OCI-LY3 (cell line): ENCODE measurements around the gene ARFIP1.

Experiments
- CTCF ChIP-seq: fragments of 200-600, 300-600 bp; sonication (generic); IDR thresholded peaks from 2 replicates; pipeline ENCODE4 v1.5.1; 2014; ENCODE audit warnings: antibody characterized with exemption, low read length, low read depth
- EZH2phosphoT487 ChIP-seq: fragments of 200-600 bp; shearing (Covaris generic); IDR thresholded peaks from 2 replicates; pipeline ENCODE4 v1.6.1; 2018; ENCODE audit warnings: antibody characterized with exemption, mixed run types, low read depth

DNA sequence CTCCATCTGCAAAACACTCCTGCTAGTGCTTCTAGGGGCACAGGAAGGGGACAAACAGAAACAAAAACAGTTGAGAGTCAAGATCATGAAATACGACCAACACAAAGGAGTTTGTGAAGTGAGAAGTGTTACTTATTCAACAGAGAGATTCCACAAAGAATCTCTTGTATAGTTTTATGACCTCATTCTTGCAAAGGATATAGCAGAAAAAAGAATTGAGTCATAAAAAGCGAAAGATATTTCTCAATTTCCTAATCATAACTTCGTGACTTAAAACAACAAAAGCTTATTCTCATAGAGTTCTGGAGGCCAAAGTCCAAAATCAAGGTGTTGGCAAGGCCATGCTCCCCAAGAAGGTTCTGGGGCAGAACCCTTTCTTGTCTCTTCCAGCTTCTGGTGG, 40.9 kb upstream of the ARFIP1 start:
- no peak for TF ChIP-seq CTCF
- no peak for TF ChIP-seq EZH2phosphoT487
